Neural progenitor cell (in vitro differentiated cells): Measurements from ENCODE around the gene NLRP6. TPM values are rescaled to one million over a fixed set of nuclear protein-coding genes. Genes with fewer than 3 reads are reported as not detected.

Experiments used
- DNase-seq: peaks from one replicate; pipeline ENCODE4 v3.0.0-alpha.2; 2016; ENCODE audit warnings: low spot score
- H2AFZ ChIP-seq: fragments of 200-600 bp; sonication (generic); replicated peaks from 2 replicates; pipeline ENCODE4 v1.6.1; 2016; ENCODE audit warnings: antibody characterized with exemption
- H3F3A ChIP-seq: fragments of 200-600 bp; sonication (generic); 2 replicates; pipeline ENCODE4 v1.6.1; 2016; ENCODE audit warnings: antibody characterized with exemption, low read depth
- H3K27ac ChIP-seq: fragments of 200-600 bp; sonication (generic); 2 replicates; pipeline ENCODE4 v1.5.1; 2016; ENCODE audit warnings: mild to moderate bottlenecking
- H3K27me3 ChIP-seq: fragments of 200-600 bp; sonication (generic); 2 replicates; pipeline ENCODE4 v1.6.1; 2016; ENCODE audit warnings: mild to moderate bottlenecking, moderate library complexity
- H3K36me3 ChIP-seq: fragments of 200-600 bp; sonication (generic); 2 replicates; pipeline ENCODE4 v1.5.1; 2016
- H3K4me1 ChIP-seq: fragments of 200-600 bp; sonication (generic); 2 replicates; pipeline ENCODE4 v1.6.1; 2016; ENCODE audit warnings: mixed run types
- H3K4me2 ChIP-seq: fragments of 200-600 bp; sonication (generic); 2 replicates; pipeline ENCODE4 v1.6.1; 2016
- H3K4me3 ChIP-seq: fragments of 200-600 bp; sonication (generic); 2 replicates; pipeline ENCODE4 v1.5.1; 2016
- H3K79me2 ChIP-seq: fragments of 200-600 bp; sonication (generic); 2 replicates; pipeline ENCODE4 v1.6.1; 2016; ENCODE audit warnings: low read depth
- H3K9ac ChIP-seq: fragments of 200-600 bp; sonication (generic); 2 replicates; pipeline ENCODE4 v1.6.1; 2016
- H3K9me3 ChIP-seq: fragments of 200-600 bp; sonication (generic); 2 replicates; pipeline ENCODE4 v1.5.1; 2016; ENCODE audit warnings: low read depth
- H4K20me1 ChIP-seq: fragments of 200-600 bp; sonication (generic); 2 replicates; pipeline ENCODE4 v1.6.1; 2016; ENCODE audit warnings: low read depth
- H3K27ac Mint-ChIP-seq: 3 replicates; pipeline ENCODE4 v1.8.0; 2021; ENCODE audit warnings: mixed read lengths
- H3K27me3 Mint-ChIP-seq: 2 replicates; pipeline ENCODE4 v1.8.0; 2022; ENCODE audit warnings: low read depth, mild to moderate bottlenecking, inconsistent platforms, moderate library complexity, mixed read lengths; ENCODE audit not compliant: insufficient read depth
- H3K36me3 Mint-ChIP-seq: 3 replicates; pipeline ENCODE4 v1.8.0; 2021; ENCODE audit warnings: mixed read lengths
- H3K4me1 Mint-ChIP-seq: 3 replicates; pipeline ENCODE4 v1.8.0; 2021; ENCODE audit warnings: mixed read lengths
- H3K4me3 Mint-ChIP-seq: 3 replicates; pipeline ENCODE4 v1.8.0; 2021; ENCODE audit warnings: mild to moderate bottlenecking, moderate library complexity, mixed read lengths
- H3K9me3 Mint-ChIP-seq: 3 replicates; pipeline ENCODE4 v1.8.0; 2020; ENCODE audit warnings: mixed read lengths
- EZH2 ChIP-seq: fragments of 200-600 bp; sonication (generic); IDR thresholded peaks from 2 replicates; pipeline ENCODE4 v1.6.1; 2017; ENCODE audit warnings: antibody characterized with exemption, mild to moderate bottlenecking, moderate library complexity
- EZH2phosphoT487 ChIP-seq: fragments of 200-600 bp; sonication (generic); IDR thresholded peaks from 2 replicates; pipeline ENCODE4 v1.6.1; 2017; ENCODE audit warnings: antibody characterized with exemption
- total RNA-seq: library from RNA; depleted of rRNA; stranded (reverse); fragments of >200 nt; gene quantifications from 2 replicates; pipeline ENCODE4 v1.2.3, GENCODE V29; 2015; ENCODE audit warnings: low replicate concordance
- TF ChIP-seq, protein P1 (sequence below): fragments of 200-600 bp; sonication (generic); IDR thresholded peaks from 2 replicates; pipeline ENCODE4 v1.5.1; 2017; ENCODE audit warnings: antibody characterized with exemption, mild to moderate bottlenecking

NLRP6 gene
- total RNA-seq, 1 donor from 2014 or later = not detected

DNA sequence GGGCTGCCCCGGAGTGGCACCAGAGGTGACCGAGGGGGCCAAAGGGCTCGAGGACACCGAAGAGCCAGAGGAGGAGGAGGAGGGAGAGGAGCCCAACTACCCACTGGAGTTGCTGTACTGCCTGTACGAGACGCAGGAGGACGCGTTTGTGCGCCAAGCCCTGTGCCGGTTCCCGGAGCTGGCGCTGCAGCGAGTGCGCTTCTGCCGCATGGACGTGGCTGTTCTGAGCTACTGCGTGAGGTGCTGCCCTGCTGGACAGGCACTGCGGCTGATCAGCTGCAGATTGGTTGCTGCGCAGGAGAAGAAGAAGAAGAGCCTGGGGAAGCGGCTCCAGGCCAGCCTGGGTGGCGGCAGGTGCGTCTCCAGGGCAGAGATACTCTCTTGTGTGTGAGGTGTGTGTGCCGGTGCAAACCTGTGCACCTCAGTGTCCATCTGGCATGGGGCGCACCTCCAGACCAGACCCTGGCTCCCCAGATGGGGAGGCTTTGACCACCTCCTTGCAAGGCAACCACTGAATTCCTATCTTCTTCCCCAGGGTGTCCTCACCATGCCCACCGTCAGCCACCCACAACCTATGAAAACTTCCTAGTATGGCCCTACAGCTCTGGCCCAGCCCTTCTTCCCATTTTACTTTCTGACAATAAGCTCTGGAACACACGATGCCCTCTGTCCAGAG lies 3.4 kb downstream of the NLRP6 start:
- Mint-ChIP-seq H3K4me3 (no peak overlapping the region), H3K27me3 (peaks cover 17% of the 10 kb centered on the region), H3K9me3 (peaks cover 7% of the 10 kb centered on the region), H3K27ac (peak overlapping the region; percentile 62), H3K36me3 (no peaks in the 10 kb centered on the region), H3K4me1 (peaks cover 16% of the 10 kb centered on the region)
- Histone ChIP-seq H3K36me3 (no peaks in the 10 kb centered on the region), H2AFZ (no peak overlapping the region), H3K27me3 (peaks cover 8% of the 10 kb centered on the region), H4K20me1 (no peaks in the 10 kb centered on the region), H3K79me2 (no peaks in the 10 kb centered on the region), H3K27ac (no peak overlapping the region), H3K4me1 (peaks cover 4% of the 10 kb centered on the region), H3K9me3 (no peaks in the 10 kb centered on the region), H3K4me2 (no peak overlapping the region), H3K4me3 (no peak overlapping the region), H3K9ac (no peak overlapping the region), H3F3A (no peaks in the 10 kb centered on the region)
- no peak for TF ChIP-seq EZH2
- DNase-seq = no peak

DNA sequence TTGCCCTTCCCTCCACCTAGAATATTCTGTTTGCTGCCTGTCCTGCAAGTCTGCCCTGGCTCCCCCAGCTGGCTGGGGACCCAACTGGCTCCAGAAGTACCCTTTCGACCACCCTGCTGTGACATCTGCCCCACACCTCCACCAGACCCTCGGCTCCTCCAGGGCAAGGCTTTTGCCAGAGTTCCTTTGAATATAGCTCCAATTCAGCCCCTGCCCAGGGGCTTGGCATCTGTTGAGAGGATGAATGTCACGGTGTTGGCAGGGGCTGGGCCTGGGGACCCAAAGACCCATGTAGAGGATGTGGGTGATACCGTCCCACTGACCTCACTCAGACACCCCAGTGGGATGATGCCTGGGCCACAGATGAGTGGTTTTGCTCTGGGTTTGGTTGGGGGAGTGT lies 4.0 kb downstream of the NLRP6 start:
- no peak for DNase-seq
- Mint-ChIP-seq H3K4me1 (peaks cover 19% of the 10 kb centered on the region), H3K27ac (peak overlapping the region; percentile 62), H3K9me3 (peaks cover 7% of the 10 kb centered on the region), H3K27me3 (peaks cover 21% of the 10 kb centered on the region), H3K4me3 (no peak overlapping the region), H3K36me3 (no peaks in the 10 kb centered on the region)
- no peak overlapping the region for H2AFZ ChIP-seq
- no peak overlapping the region for H3K9ac ChIP-seq
- H3K4me2 ChIP-seq = no peak overlapping the region
- H3K36me3 ChIP-seq = no peaks in the 10 kb centered on the region
- no peaks in the 10 kb centered on the region for H4K20me1 ChIP-seq
- H3K27ac ChIP-seq = no peak overlapping the region
- TF ChIP-seq, protein P1, sequence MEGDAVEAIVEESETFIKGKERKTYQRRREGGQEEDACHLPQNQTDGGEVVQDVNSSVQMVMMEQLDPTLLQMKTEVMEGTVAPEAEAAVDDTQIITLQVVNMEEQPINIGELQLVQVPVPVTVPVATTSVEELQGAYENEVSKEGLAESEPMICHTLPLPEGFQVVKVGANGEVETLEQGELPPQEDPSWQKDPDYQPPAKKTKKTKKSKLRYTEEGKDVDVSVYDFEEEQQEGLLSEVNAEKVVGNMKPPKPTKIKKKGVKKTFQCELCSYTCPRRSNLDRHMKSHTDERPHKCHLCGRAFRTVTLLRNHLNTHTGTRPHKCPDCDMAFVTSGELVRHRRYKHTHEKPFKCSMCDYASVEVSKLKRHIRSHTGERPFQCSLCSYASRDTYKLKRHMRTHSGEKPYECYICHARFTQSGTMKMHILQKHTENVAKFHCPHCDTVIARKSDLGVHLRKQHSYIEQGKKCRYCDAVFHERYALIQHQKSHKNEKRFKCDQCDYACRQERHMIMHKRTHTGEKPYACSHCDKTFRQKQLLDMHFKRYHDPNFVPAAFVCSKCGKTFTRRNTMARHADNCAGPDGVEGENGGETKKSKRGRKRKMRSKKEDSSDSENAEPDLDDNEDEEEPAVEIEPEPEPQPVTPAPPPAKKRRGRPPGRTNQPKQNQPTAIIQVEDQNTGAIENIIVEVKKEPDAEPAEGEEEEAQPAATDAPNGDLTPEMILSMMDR = no peak
- no peak for TF ChIP-seq EZH2
- TF ChIP-seq EZH2phosphoT487 = no peak
- H3K27me3 ChIP-seq = peaks cover 12% of the 10 kb centered on the region
- H3F3A ChIP-seq = no peaks in the 10 kb centered on the region
- no peak overlapping the region for H3K4me3 ChIP-seq
- H3K9me3 ChIP-seq = no peaks in the 10 kb centered on the region
- H3K79me2 ChIP-seq = no peaks in the 10 kb centered on the region
- peaks cover 4% of the 10 kb centered on the region for H3K4me1 ChIP-seq

DNA sequence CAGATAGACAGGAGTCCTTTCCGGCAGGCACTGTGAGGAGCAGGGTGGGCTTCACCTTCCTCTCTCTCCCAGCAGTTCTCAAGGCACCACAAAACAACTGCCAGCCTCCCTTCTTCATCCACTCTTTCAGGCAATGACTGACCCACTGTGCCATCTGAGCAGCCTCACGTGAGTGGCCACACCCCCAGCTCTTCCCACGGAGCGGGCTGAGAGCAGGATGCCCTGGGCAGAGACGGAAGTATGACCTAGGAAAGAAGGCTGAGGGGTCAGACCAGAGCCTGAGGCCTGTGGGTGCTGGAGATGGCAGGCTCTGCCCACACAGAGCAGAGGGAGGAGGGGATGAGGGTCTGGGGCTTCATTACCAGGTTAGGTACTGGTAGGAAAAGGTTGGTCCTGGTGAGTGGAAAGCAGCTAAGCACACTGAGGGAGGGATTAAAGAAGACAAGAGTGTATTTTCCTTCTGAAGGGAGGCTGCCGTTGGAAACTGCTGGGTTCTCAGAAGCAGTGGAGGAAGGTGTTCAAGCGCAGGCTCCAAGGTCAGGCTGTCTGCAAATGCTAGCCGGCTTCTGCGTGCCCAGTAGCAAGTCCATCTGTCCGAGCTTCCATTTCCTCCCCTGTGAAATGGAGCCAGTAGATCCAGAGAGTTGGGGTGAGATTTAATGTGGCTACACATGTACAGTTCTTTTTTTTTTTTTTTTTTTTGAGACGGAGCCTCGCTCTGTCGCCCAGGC lies 4.6 kb downstream of the NLRP6 start:
- peak overlapping the region; percentile 33 for H3K4me3 Mint-ChIP-seq
- no peak overlapping the region for H3K4me2 ChIP-seq
- H3K27ac ChIP-seq = no peak overlapping the region
- no peak overlapping the region for H3K4me3 ChIP-seq
- H3K27me3 Mint-ChIP-seq = peaks cover 19% of the 10 kb centered on the region
- peaks cover 17% of the 10 kb centered on the region for H3K4me1 Mint-ChIP-seq
- H3K79me2 ChIP-seq = no peaks in the 10 kb centered on the region
- no peaks in the 10 kb centered on the region for H3K9me3 ChIP-seq
- peaks cover 19% of the 10 kb centered on the region for H3K27me3 ChIP-seq
- H2AFZ ChIP-seq = no peak overlapping the region
- no peak overlapping the region for H3K9ac ChIP-seq
- H3K36me3 ChIP-seq = no peaks in the 10 kb centered on the region
- peaks cover 4% of the 10 kb centered on the region for H3K4me1 ChIP-seq
- peaks cover 4% of the 10 kb centered on the region for H3K9me3 Mint-ChIP-seq
- H3K27ac Mint-ChIP-seq = peak overlapping the region; percentile 13
- H3F3A ChIP-seq = no peaks in the 10 kb centered on the region
- DNase-seq = no peak
- no peaks in the 10 kb centered on the region for H4K20me1 ChIP-seq
- H3K36me3 Mint-ChIP-seq = no peaks in the 10 kb centered on the region
- TF ChIP-seq, protein P1 = no peak
- TF ChIP-seq EZH2 (no peak), EZH2phosphoT487 (no peak)
